RWPE2 (cell line): ENCODE data around the gene ZBTB17.

Experiments used
- ATAC-seq: fragments of 200-7000 bp; cut with Tn5 transposase; 3 replicates; pipeline ENCODE4 v1.9.1; 2021; ENCODE audit warnings: low read depth
- DNase-seq: peaks from one replicate; pipeline ENCODE4 v3.0.0-alpha.2; 2020; ENCODE audit warnings: low spot score
- H3K27ac ChIP-seq: fragments of 450-650 bp; 2 replicates; pipeline ENCODE4 v1.5.1; 2017; ENCODE audit warnings: mild to moderate bottlenecking; ENCODE audit not compliant: poor library complexity, severe bottlenecking
- H3K27me3 ChIP-seq: fragments of 250-450 bp; sonication (Bioruptor Pico); 2 replicates; pipeline ENCODE4 v1.5.1; 2021; ENCODE audit warnings: mild to moderate bottlenecking, moderate library complexity; ENCODE audit not compliant: insufficient read depth, poor library complexity, severe bottlenecking
- H3K36me3 ChIP-seq: fragments of 250-450 bp; sonication (Bioruptor Pico); 2 replicates; pipeline ENCODE4 v1.5.1; 2020; ENCODE audit warnings: low read depth, mild to moderate bottlenecking, moderate library complexity
- H3K4me1 ChIP-seq: fragments of 250-450 bp; sonication (Bioruptor Pico); 2 replicates; pipeline ENCODE4 v1.5.1; 2021; ENCODE audit warnings: mild to moderate bottlenecking, moderate library complexity; ENCODE audit not compliant: insufficient read depth, poor library complexity, severe bottlenecking
- H3K4me3 ChIP-seq: fragments of 250-450 bp; sonication (Bioruptor Pico); 2 replicates; pipeline ENCODE4 v1.5.1; 2021; ENCODE audit warnings: mild to moderate bottlenecking, moderate library complexity; ENCODE audit not compliant: severe bottlenecking
- H3K9me3 ChIP-seq: fragments of 250-450 bp; sonication (Bioruptor Pico); 2 replicates; pipeline ENCODE4 v1.5.1; 2021; ENCODE audit warnings: mild to moderate bottlenecking, moderate library complexity; ENCODE audit not compliant: severe bottlenecking
- TF ChIP-seq, protein P1 (sequence below): fragments of 450-650 bp; IDR thresholded peaks from one replicate; pipeline ENCODE4 v1.5.1; 2017; ENCODE audit warnings: mild to moderate bottlenecking, moderate library complexity; ENCODE audit not compliant: poor library complexity, severe bottlenecking

ZBTB17 gene

GRCh38 chr1:15958793-15959192 lies 17.1 kb downstream of the ZBTB17 start:
- ATAC-seq (no peak), DNase-seq (no peak)
- no peaks in the 10 kb centered on the region for H3K9me3 ChIP-seq
- H3K27me3 ChIP-seq: no peaks in the 10 kb centered on the region
- H3K4me1 ChIP-seq: peaks cover 19% of the 10 kb centered on the region
- no peak overlapping the region for H3K4me3 ChIP-seq
- peak overlapping the region; percentile 99 for H3K27ac ChIP-seq
- H3K36me3 ChIP-seq: peaks cover 3% of the 10 kb centered on the region
- TF ChIP-seq, protein P1, sequence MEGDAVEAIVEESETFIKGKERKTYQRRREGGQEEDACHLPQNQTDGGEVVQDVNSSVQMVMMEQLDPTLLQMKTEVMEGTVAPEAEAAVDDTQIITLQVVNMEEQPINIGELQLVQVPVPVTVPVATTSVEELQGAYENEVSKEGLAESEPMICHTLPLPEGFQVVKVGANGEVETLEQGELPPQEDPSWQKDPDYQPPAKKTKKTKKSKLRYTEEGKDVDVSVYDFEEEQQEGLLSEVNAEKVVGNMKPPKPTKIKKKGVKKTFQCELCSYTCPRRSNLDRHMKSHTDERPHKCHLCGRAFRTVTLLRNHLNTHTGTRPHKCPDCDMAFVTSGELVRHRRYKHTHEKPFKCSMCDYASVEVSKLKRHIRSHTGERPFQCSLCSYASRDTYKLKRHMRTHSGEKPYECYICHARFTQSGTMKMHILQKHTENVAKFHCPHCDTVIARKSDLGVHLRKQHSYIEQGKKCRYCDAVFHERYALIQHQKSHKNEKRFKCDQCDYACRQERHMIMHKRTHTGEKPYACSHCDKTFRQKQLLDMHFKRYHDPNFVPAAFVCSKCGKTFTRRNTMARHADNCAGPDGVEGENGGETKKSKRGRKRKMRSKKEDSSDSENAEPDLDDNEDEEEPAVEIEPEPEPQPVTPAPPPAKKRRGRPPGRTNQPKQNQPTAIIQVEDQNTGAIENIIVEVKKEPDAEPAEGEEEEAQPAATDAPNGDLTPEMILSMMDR: peak; percentile 39

DNA sequence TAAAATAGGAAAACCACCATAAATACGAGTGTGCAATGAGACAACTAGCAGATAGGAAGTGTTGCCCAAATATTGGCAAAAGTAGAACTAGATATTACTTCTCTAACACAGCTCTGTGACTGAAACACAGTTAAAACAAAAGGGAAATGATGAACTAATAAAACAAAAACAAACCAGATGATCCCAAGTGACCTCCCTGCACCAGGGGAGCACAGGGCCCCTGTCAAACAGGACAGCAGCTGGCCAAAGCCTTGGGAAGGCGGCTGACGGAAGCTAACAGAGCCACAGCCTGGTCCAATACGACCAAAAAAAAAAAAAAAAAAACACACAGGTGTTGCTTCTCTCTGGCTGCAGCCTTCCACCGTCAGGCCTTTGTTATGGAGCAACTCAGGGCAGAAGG lies 17.8 kb downstream of the ZBTB17 start:
- no peaks in the 10 kb centered on the region for H3K9me3 ChIP-seq
- no peaks in the 10 kb centered on the region for H3K27me3 ChIP-seq
- DNase-seq: no peak
- peak overlapping the region; percentile 99 for H3K27ac ChIP-seq
- no peak for ATAC-seq
- H3K4me3 ChIP-seq: no peak overlapping the region
- TF ChIP-seq, protein P1: no peak
- peaks cover 25% of the 10 kb centered on the region for H3K4me1 ChIP-seq
- H3K36me3 ChIP-seq: peaks cover 7% of the 10 kb centered on the region

- TF ChIP-seq, protein P1: peak; percentile 10
- Histone ChIP-seq H3K36me3 (peaks cover 3% of the 10 kb centered on the region), H3K27ac (peak overlapping the region; percentile 99), H3K9me3 (no peaks in the 10 kb centered on the region), H3K4me3 (no peak overlapping the region), H3K27me3 (no peaks in the 10 kb centered on the region), H3K4me1 (peaks cover 30% of the 10 kb centered on the region)
- no peak for DNase-seq
- no peak for ATAC-seq
Observed at GRCh38 chr1:15957221-15958095, 18.4 kb downstream of the ZBTB17 start.

GRCh38 chr1:15956150-15956549 lies 19.8 kb downstream of the ZBTB17 start:
- ATAC-seq (no peak), DNase-seq (no peak)
- Histone ChIP-seq H3K36me3 (peaks cover 3% of the 10 kb centered on the region; the same call in 1 of the 2 replicates), H3K4me3 (no peak overlapping the region), H3K4me1 (peaks cover 41% of the 10 kb centered on the region), H3K27me3 (no peaks in the 10 kb centered on the region), H3K27ac (peak overlapping the region; percentile 99), H3K9me3 (no peaks in the 10 kb centered on the region)
- TF ChIP-seq, protein P1: no peak

DNA sequence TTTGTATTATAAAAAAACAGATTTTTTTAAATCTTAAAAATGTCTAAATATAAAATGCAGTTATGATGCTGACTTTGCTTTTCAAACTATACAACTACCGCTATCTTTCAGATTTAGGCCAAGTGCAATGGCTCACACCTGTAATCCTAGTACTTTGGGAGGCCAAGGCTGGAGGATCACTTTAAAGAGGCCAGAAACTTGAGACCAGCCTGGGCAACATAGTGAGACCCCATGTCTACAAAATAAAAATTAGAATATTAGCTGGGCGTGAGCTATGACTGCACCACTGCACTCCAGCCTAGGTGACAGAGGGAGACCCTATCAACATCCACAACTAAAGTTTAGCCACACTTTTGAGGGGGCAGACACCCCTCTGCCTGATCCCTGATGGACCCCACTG lies 20.3 kb downstream of the ZBTB17 start:
- Histone ChIP-seq H3K36me3 (peaks cover 3% of the 10 kb centered on the region; the same call in 1 of the 2 replicates), H3K4me1 (peaks cover 46% of the 10 kb centered on the region), H3K27me3 (no peaks in the 10 kb centered on the region), H3K9me3 (no peaks in the 10 kb centered on the region), H3K27ac (peak overlapping the region; percentile 99), H3K4me3 (no peak overlapping the region)
- ATAC-seq (no peak), DNase-seq (no peak)
- TF ChIP-seq, protein P1: no peak
